Keratinocyte (primary cell): ENCODE results near the gene AEBP1. TPM values are rescaled to one million over a fixed set of nuclear protein-coding genes. Genes with fewer than 3 reads are reported as not detected.

Experiments
- DNase-seq: peaks from one replicate; pipeline ENCODE4 v3.0.0-alpha.2; 2011; ENCODE audit warnings: low read depth, missing footprints, low spot score
- FAIRE-seq: peaks from 2 replicates; lab custom pipeline; 2011; peaks lifted over from hg19 to GRCh38; lab: Jason Lieb, UNC
- H2AFZ ChIP-seq: 2 replicates; pipeline ENCODE4 v1.6.0; 2012; ENCODE audit warnings: low read length, control low read depth, inconsistent platforms; ENCODE audit not compliant: control insufficient read depth
- H3K27ac ChIP-seq: 2 replicates; pipeline ENCODE4 v1.5.1; 2011; ENCODE audit warnings: low read length; ENCODE audit not compliant: control insufficient read depth, insufficient read depth
- H3K27me3 ChIP-seq: 3 replicates; pipeline ENCODE4 v1.6.0; 2011; ENCODE audit warnings: low read length; ENCODE audit not compliant: control insufficient read depth, insufficient read depth; ENCODE audit errors: extremely low read depth
- H3K36me3 ChIP-seq, 2 experiments: 2 replicates in 1 of 2; 3 replicates in 1 of 2; pipeline ENCODE4 v1.5.1; 2011; ENCODE audit warnings: low read length in 2 of 2, mild to moderate bottlenecking in 1 of 2; ENCODE audit not compliant: control insufficient read depth in 2 of 2, insufficient read depth in 2 of 2; ENCODE audit errors: extremely low read depth in 1 of 2
- H3K4me1 ChIP-seq: 3 replicates; pipeline ENCODE4 v1.5.1; 2011; ENCODE audit warnings: low read length; ENCODE audit not compliant: control insufficient read depth, insufficient read depth; ENCODE audit errors: extremely low read depth
- H3K4me2 ChIP-seq: 3 replicates; pipeline ENCODE4 v1.6.0; 2011; ENCODE audit warnings: low read depth, low read length; ENCODE audit not compliant: control insufficient read depth, insufficient read depth; ENCODE audit errors: extremely low read depth
- H3K4me3 ChIP-seq, 3 experiments: fragments of 200-600 bp in 1 of 3; sonication (generic) in 1 of 3; 2 replicates in 2 of 3; 3 replicates in 1 of 3; pipeline ENCODE4 v1.5.1; 2011 to 2016; ENCODE audit warnings: low read length in 3 of 3, mild to moderate bottlenecking in 3 of 3, control low read depth in 2 of 3, inconsistent platforms in 1 of 3, low read depth in 1 of 3, mixed read lengths in 1 of 3, mixed run types in 1 of 3, moderate library complexity in 1 of 3; ENCODE audit not compliant: control insufficient read depth in 2 of 3, insufficient read depth in 2 of 3; ENCODE audit errors: extremely low read depth in 1 of 3
- H3K79me2 ChIP-seq: 2 replicates; pipeline ENCODE4 v1.6.0; 2012; ENCODE audit warnings: low read length; ENCODE audit not compliant: control insufficient read depth, insufficient read depth
- H3K9ac ChIP-seq: 3 replicates; pipeline ENCODE4 v1.6.0; 2011; ENCODE audit warnings: low read length; ENCODE audit not compliant: control insufficient read depth, insufficient read depth; ENCODE audit errors: extremely low read depth
- H3K9me1 ChIP-seq: 3 replicates; pipeline ENCODE4 v1.6.0; 2011; ENCODE audit warnings: low read length; ENCODE audit not compliant: control insufficient read depth, insufficient read depth; ENCODE audit errors: extremely low read depth
- H3K9me3 ChIP-seq: 2 replicates; pipeline ENCODE4 v1.5.1; 2012; ENCODE audit warnings: low read depth, low read length; ENCODE audit not compliant: control insufficient read depth
- H4K20me1 ChIP-seq: 3 replicates; pipeline ENCODE4 v1.6.0; 2011; ENCODE audit warnings: low read length; ENCODE audit not compliant: control insufficient read depth, insufficient read depth; ENCODE audit errors: extremely low read depth
- EZH2 ChIP-seq: IDR thresholded peaks from one replicate; pipeline ENCODE4 v1.6.1; 2012; ENCODE audit warnings: inconsistent platforms, mild to moderate bottlenecking, low read length, moderate library complexity
- dilution Hi-C: fragments of 300-500 bp; cut with MboI; formaldehyde crosslinking; loops from one replicate; pipeline ENCODE4 v1.7.0; 2020; ENCODE audit warnings: low sequenced_read_pairs; ENCODE audit not compliant: extremely low pct_ligation_motif_present
- polyA plus RNA-seq, 5 experiments: library from polyadenylated mRNA; depleted of rRNA in 3 of 5; stranded (reverse) in 3 of 5; stranded (forward) in 1 of 5; unstranded in 1 of 5; fragments of >200 nt; gene quantifications; 1 replicate in 1 of 5; 2 replicates in 3 of 5; 3 replicates in 1 of 5; pipeline versions ENCODE4 v1.2.1 to v1.2.3, GENCODE V29; 2011 to 2012; ENCODE audit warnings: missing spikeins in 2 of 5, low read depth in 1 of 5, low replicate concordance in 1 of 5
- TF ChIP-seq, protein P1 (sequence below), 3 experiments: IDR thresholded peaks in 1 of 3; conservative IDR thresholded peaks in 1 of 3; optimal IDR thresholded peaks in 1 of 3; 2 replicates in 2 of 3; 3 replicates in 1 of 3; pipeline versions ENCODE3 to v1.5.1; 2011; ENCODE audit warnings: low read length in 3 of 3, mild to moderate bottlenecking in 3 of 3, moderate library complexity in 2 of 3, control low read depth in 1 of 3, inconsistent platforms in 1 of 3; ENCODE audit not compliant: insufficient read depth in 2 of 3; ENCODE audit errors: extremely low read depth in 1 of 3

AEBP1 gene
- polyA plus RNA-seq, 1 donor (not counting 4 experiments of a cell fraction or from before 2014, with no cell fraction given): 0.03 TPM

DNA sequence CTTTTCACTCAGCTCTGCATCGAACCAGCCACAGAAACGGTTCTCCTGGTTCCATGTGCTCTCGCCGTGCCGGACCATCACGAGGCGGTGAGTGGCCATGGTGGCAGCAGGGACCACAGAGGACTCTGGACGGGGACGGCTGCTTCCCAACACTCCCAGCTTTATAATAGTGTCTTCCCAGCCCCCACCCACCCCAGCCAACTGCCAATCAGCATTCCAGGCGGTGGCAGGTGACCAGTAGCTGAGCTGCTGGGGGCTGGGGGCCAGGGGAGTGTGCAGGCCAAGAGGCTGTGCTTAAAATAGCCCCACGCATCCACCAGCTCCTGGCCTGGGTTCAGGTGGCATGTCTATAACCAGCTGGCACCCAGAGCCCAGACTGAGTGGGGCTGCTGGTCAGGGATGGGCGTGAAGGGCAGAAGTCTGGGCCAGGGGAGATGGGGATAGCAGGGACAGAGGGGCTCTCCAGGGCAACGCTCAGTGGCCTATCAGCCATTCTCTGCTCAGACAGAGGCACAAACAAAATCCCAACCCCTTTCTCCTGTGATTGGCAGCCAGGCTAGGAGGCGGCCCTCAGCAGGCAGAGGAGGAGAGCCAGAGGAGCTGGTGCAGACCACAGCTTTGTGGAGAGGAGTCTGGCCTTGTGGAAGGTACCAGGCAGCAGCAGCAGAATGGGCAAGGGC lies 38.6 kb upstream of the AEBP1 start, which contains the start of gene PGAM2:
Gene PGAM2, minus strand, starts transcription at position 137 of the 680 bp plus-strand sequence. Its CDS starts 38 bp downstream, at position 99.
- FAIRE-seq (no peak), DNase-seq (no peak)
- Histone ChIP-seq H3K9ac (no peak within 1 kb of the TSS), H3K79me2 (no peaks in the 10 kb centered on the region), H3K4me3 (no peak within 1 kb of the TSS), H2AFZ (no peak within 1 kb of the TSS), H3K36me3 (peaks cover 17 to 18% of the 10 kb centered on the region in 2 experiments), H3K27me3 (no peaks in the 10 kb centered on the region), H3K9me1 (no peaks in the 10 kb centered on the region), H3K4me1 (peaks cover 1% of the 10 kb centered on the region), H3K27ac (no peak within 1 kb of the TSS), H3K9me3 (no peaks in the 10 kb centered on the region), H4K20me1 (no peaks in the 10 kb centered on the region), H3K4me2 (no peak within 1 kb of the TSS)
- TF ChIP-seq, protein P1, sequence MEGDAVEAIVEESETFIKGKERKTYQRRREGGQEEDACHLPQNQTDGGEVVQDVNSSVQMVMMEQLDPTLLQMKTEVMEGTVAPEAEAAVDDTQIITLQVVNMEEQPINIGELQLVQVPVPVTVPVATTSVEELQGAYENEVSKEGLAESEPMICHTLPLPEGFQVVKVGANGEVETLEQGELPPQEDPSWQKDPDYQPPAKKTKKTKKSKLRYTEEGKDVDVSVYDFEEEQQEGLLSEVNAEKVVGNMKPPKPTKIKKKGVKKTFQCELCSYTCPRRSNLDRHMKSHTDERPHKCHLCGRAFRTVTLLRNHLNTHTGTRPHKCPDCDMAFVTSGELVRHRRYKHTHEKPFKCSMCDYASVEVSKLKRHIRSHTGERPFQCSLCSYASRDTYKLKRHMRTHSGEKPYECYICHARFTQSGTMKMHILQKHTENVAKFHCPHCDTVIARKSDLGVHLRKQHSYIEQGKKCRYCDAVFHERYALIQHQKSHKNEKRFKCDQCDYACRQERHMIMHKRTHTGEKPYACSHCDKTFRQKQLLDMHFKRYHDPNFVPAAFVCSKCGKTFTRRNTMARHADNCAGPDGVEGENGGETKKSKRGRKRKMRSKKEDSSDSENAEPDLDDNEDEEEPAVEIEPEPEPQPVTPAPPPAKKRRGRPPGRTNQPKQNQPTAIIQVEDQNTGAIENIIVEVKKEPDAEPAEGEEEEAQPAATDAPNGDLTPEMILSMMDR (optimal IDR thresholded peaks at IDR 0.05 in 1 of 3, IDR thresholded peaks at IDR 0.05 in 1 of 3, conservative IDR thresholded peaks at IDR 0.05 in 1 of 3; ENCODE audit: extremely low read depth in 1 of 3, insufficient read depth in 2 of 3, low read length in 3 of 3): no peak
- TF ChIP-seq EZH2: no peak
- dilution Hi-C loops: no loop called here

GRCh38 chr7:44066111-44066460 lies 38.1 kb upstream of the AEBP1 start:
- Histone ChIP-seq H3K79me2 (no peaks in the 10 kb centered on the region), H3K27ac (no peak overlapping the region), H3K36me3 (peaks cover 13% of the 10 kb centered on the region in 2 experiments), H3K4me3 (no peak overlapping the region), H4K20me1 (no peaks in the 10 kb centered on the region), H2AFZ (no peak overlapping the region), H3K4me1 (peaks cover 7% of the 10 kb centered on the region), H3K9me1 (no peaks in the 10 kb centered on the region), H3K4me2 (no peak overlapping the region), H3K9me3 (no peaks in the 10 kb centered on the region), H3K27me3 (no peaks in the 10 kb centered on the region), H3K9ac (no peak overlapping the region)
- dilution Hi-C loops: no loop called here
- DNase-seq (no peak), FAIRE-seq (no peak)
- TF ChIP-seq, protein P1 (optimal IDR thresholded peaks at IDR 0.05 in 1 of 3, IDR thresholded peaks at IDR 0.05 in 1 of 3, conservative IDR thresholded peaks at IDR 0.05 in 1 of 3; ENCODE audit: extremely low read depth in 1 of 3, insufficient read depth in 2 of 3, low read length in 3 of 3): no peak
- TF ChIP-seq EZH2: no peak
